ENCODE results near the gene IDH1. TPM values are rescaled to one million over a fixed set of nuclear protein-coding genes. Genes with fewer than 3 reads are reported as not detected.
A peak's percentile ranks its signal among the peaks of the same experiment; 100 is the strongest.

IDH1 gene
- total RNA-seq, 1 donor, result 196 TPM

- DNase-seq (ENCODE audit: low read depth), result peak; percentile 59
- no peak for TF ChIP-seq CTCF (IDR thresholded peaks at IDR 0.05; ENCODE audit: insufficient read depth, low read length)
- H3K4me3 ChIP-seq (ENCODE audit: low read depth, low read length), result no peak overlapping the region
Observed at GRCh38 chr2:208250388-208250787, 4.5 kb downstream of the IDH1 start.

- peak; percentile 43 for DNase-seq (ENCODE audit: low read depth)
- TF ChIP-seq CTCF (IDR thresholded peaks at IDR 0.05; ENCODE audit: insufficient read depth, low read length), result no peak
- no peak overlapping the region for H3K4me3 ChIP-seq (ENCODE audit: low read depth, low read length)
Observed at GRCh38 chr2:208249296-208249695, 5.6 kb downstream of the IDH1 start.

GRCh38 chr2:208248601-208249000 lies 6.3 kb downstream of the IDH1 start:
- no peak for TF ChIP-seq CTCF (IDR thresholded peaks at IDR 0.05; ENCODE audit: insufficient read depth, low read length)
- no peak overlapping the region for H3K4me3 ChIP-seq (ENCODE audit: low read depth, low read length)
- no peak for DNase-seq (ENCODE audit: low read depth)

- no peak overlapping the region for H3K4me3 ChIP-seq (ENCODE audit: low read depth, low read length)
- no peak for TF ChIP-seq CTCF (IDR thresholded peaks at IDR 0.05; ENCODE audit: insufficient read depth, low read length)
- no peak for DNase-seq (ENCODE audit: low read depth)
Observed at GRCh38 chr2:208245746-208246145, 9.1 kb downstream of the IDH1 start.

GRCh38 chr2:208244422-208244821 lies 10.4 kb downstream of the IDH1 start:
- no peak overlapping the region for H3K4me3 ChIP-seq (ENCODE audit: low read depth, low read length)
- no peak for TF ChIP-seq CTCF (IDR thresholded peaks at IDR 0.05; ENCODE audit: insufficient read depth, low read length)
- no peak for DNase-seq (ENCODE audit: low read depth)

- TF ChIP-seq CTCF (IDR thresholded peaks at IDR 0.05; ENCODE audit: insufficient read depth, low read length), result no peak
- DNase-seq (ENCODE audit: low read depth), result no peak
- no peak overlapping the region for H3K4me3 ChIP-seq (ENCODE audit: low read depth, low read length)
Observed at GRCh38 chr2:208240619-208241209, 14.2 kb downstream of the IDH1 start.

Data from fibroblast of the aortic adventitia (primary cell).